RWPE1 (cell line): Measurements from ENCODE around the gene UBL3.

ENCODE experiments used
- CTCF ChIA-PET: fragments of 350-600 bp; sonication (Branson Sonifier 250); formaldehyde crosslinking; extraction: SDS; loops from one replicate; lab custom pipeline; 2021; lab: Yijun Ruan, JAX
- POLR2A ChIA-PET: fragments of 400-600 bp; formaldehyde crosslinking; extraction: SDS; loops from one replicate; lab custom pipeline; 2020; ENCODE audit warnings: antibody characterized with exemption; ENCODE audit not compliant: low non-redundant PET; lab: Yijun Ruan, JAX
- DNase-seq: peaks from one replicate; pipeline ENCODE4 v3.0.0; 2012; ENCODE audit warnings: low spot score
- H3K27ac ChIP-seq: fragments of 450-650 bp; 2 replicates; pipeline ENCODE4 v1.5.1; 2017
- TF ChIP-seq, protein P1 (sequence below): fragments of 450-650 bp; conservative IDR thresholded peaks from 2 replicates; pipeline ENCODE4 v1.5.1; 2017; ENCODE audit warnings: low read depth, mild to moderate bottlenecking

The UBL3 gene

GRCh38 chr13:29810145-29810742, 40.2 kb downstream of the UBL3 start:
- CTCF ChIA-PET = interaction anchor here (1.1 kb wide), 1 partner anchor 24 kb away, joined by 3 read pairs; no protein-coding TSS in a partner anchor
- TF ChIP-seq, protein P1, sequence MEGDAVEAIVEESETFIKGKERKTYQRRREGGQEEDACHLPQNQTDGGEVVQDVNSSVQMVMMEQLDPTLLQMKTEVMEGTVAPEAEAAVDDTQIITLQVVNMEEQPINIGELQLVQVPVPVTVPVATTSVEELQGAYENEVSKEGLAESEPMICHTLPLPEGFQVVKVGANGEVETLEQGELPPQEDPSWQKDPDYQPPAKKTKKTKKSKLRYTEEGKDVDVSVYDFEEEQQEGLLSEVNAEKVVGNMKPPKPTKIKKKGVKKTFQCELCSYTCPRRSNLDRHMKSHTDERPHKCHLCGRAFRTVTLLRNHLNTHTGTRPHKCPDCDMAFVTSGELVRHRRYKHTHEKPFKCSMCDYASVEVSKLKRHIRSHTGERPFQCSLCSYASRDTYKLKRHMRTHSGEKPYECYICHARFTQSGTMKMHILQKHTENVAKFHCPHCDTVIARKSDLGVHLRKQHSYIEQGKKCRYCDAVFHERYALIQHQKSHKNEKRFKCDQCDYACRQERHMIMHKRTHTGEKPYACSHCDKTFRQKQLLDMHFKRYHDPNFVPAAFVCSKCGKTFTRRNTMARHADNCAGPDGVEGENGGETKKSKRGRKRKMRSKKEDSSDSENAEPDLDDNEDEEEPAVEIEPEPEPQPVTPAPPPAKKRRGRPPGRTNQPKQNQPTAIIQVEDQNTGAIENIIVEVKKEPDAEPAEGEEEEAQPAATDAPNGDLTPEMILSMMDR = no peak
- POLR2A ChIA-PET = no interaction called here
- H3K27ac ChIP-seq = no peak overlapping the region
- DNase-seq = no peak

GRCh38 chr13:29808264-29808663, 42.2 kb downstream of the UBL3 start:
- POLR2A ChIA-PET = no interaction called here
- no peak for DNase-seq
- CTCF ChIA-PET = no interaction called here
- no peak overlapping the region for H3K27ac ChIP-seq
- TF ChIP-seq, protein P1 = no peak

- H3K27ac ChIP-seq = no peak overlapping the region
- DNase-seq = no peak
- ChIA-PET CTCF (interaction anchor here (0.5 kb wide), 1 partner anchor 363 kb away, joined by 6 read pairs; no protein-coding TSS in a partner anchor), POLR2A (interaction anchor here (0.5 kb wide), 1 partner anchor 145 kb away, joined by 3 read pairs; no protein-coding TSS in a partner anchor)
- TF ChIP-seq, protein P1 = no peak
Measured at GRCh38 chr13:29805994-29806979, 44.1 kb downstream of the UBL3 start.

GRCh38 chr13:29803221-29803620, 47.2 kb downstream of the UBL3 start:
- DNase-seq = no peak
- ChIA-PET CTCF (no interaction called here), POLR2A (no interaction called here)
- H3K27ac ChIP-seq = no peak overlapping the region
- TF ChIP-seq, protein P1 = no peak

DNA sequence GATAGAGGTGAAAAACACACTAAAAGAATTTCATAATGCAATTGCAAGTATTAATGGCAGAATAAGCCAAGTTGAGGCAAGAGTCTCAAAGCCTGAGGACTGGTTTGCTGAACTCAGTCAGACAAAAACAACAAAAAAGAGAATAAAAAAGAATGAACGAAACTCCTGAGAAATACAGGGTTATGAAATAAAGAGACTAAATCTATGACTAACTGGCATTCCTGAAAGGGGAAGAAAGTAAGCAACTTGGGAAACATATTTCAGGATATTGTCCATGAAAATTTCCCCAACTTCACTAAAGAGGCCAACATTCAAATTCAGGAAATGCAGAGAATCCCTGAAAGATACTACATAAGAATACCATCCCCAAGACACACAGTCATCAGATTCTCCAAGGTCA, 47.8 kb downstream of the UBL3 start:
- no peak for DNase-seq
- no peak overlapping the region for H3K27ac ChIP-seq
- ChIA-PET CTCF (no interaction called here), POLR2A (no interaction called here)
- TF ChIP-seq, protein P1 = no peak

- TF ChIP-seq, protein P1 = no peak
- no peak overlapping the region for H3K27ac ChIP-seq
- CTCF ChIA-PET = no interaction called here
- DNase-seq = no peak
- POLR2A ChIA-PET = no interaction called here
Measured at GRCh38 chr13:29801737-29802305, 48.6 kb downstream of the UBL3 start.
